NCI-H69 (cell line): ENCODE measurements around the gene EFTUD2.

Experiments used
- DNase-seq: peaks from one replicate; lab custom pipeline; 2025; lab: John Stamatoyannopoulos, UW

The EFTUD2 gene

GRCh38 chr17:44910231-44911106 is 11.2 kb upstream of the EFTUD2 start:
- no peak for DNase-seq

DNA sequence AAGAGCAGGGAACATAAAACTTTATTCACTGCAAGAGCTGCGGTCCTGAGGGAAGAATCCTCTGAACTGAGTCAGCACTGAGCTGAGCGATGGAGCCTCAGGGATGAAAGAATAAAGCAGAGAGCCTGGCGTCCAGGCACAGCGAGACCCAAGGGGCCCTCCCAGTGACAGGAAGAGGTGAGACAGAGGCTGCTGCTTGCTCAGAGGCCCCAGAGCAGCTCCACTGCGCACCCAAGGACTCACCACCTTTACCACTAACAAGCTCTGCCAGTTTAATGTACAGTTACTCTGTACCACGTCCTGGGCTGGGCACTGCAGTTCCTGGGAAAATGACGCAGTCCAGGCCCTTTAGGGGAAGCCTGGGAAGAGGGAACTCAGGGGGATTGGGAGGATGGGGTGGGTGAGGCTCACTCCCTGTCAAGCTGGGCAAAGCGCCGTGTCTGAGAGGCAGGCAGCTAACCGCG is 10.5 kb upstream of the EFTUD2 start:
- DNase-seq, result no peak

DNA sequence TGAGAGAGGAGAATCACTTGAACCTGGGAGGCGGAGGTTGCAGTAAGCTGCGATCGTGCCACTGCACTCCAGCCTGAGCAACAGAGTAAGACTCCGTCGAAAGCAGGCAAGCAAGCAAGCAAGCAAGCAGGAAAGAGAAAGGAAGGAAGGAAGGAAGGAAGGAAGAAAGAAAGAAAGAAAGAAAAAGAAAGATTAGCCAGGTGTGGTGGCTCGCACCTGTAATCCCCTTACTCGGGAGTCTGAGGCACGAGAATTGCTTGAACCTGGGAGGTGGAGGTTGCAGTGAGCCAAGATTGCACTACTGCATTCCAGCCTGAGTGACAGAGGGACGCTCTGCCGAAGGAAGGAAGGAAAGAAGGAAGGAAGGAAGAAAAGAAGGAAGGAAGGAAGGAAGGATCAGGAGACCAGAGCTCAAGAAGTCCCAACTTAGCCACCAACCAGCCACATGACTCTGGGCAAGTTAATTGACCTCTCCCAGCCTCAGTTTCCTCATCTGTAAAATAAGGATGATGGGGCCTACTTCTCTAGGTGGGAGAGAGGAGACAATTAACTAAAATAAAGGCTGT is 9.6 kb upstream of the EFTUD2 start:
- DNase-seq, result no peak

GRCh38 chr17:44907729-44908470 is 8.7 kb upstream of the EFTUD2 start:
- DNase-seq, result peak; percentile 28

GRCh38 chr17:44906763-44907728 is 7.8 kb upstream of the EFTUD2 start:
- no peak for DNase-seq

DNA sequence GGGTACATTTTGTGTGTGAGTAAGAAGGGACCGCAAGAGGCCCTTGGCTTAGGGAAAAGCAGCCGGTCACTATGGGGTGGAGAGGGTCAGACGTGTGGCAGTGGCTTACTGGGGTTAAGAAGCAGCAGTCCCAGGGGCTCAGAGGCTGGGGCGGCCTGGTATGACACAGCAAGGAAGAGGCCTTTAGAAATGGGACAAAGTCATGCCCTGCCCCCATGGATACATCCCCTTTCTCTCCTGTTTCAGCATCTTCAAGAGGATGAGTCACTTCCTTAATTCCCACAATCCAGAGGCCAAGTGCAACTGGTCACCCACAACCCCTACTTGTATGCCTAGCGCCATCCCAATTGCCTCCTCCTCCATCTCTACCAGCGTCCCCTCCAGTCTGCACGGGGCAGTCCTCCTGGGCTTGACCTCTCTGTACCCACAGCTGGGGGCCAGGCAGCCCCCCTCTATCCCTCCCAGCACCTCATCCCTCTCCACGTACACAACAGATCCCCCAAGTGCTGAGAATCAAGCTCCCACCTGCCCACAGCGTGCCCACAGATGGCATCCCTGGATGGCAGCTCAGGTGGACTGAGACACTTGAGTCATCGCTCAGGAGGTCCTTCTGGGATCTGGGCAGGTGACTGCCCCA is 6.9 kb upstream of the EFTUD2 start:
- no peak for DNase-seq

DNA sequence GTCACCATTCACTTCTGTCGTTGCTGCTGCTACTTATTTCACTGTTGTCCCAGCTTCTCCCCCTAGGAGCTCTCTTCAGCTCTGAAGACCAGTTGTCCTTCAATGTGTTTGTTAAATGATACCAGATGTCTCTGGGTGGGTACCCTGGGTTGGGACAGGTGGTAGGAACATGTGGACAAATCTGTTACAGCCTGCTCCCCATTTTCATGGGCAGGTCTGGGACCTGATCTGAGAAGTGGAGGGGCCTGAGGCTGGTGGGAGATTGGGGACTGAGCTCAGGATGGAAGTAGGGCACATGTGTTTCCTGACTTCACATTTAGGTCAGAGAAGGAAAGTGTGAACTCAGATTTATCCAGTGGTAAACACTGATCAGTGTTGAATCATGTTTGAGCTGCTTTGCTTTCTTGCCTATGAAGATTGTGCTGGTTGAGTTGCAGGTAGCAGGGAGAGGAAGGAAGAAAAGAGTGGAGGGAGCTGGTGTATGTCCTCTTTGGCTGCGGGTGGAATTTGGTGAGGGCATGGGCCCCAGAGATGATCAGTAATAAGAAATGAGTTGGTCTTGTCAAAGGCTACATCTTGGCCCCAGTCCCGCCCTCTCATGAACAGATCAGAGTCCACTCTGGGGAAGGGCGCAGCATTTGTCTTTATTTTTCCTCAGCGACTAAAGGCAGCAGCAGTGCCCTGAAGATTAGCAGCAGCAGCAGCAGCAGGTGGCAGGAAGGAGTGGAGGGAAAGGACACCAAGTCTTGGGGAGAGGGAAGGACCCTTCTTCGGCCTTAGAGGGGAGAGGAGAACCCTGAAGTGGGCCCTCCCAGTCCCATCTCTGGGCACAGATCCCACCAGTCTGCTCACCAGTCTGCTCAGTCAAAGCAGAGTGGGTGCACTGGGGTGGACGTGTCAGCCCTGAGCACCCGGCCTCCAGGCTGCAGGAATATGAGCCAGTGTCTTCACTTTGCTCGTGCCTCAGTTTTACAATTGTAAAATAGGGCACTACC is 6.1 kb upstream of the EFTUD2 start:
- DNase-seq, result no peak

GRCh38 chr17:44904001-44904984 is 5.0 kb upstream of the EFTUD2 start:
- no peak for DNase-seq

DNA sequence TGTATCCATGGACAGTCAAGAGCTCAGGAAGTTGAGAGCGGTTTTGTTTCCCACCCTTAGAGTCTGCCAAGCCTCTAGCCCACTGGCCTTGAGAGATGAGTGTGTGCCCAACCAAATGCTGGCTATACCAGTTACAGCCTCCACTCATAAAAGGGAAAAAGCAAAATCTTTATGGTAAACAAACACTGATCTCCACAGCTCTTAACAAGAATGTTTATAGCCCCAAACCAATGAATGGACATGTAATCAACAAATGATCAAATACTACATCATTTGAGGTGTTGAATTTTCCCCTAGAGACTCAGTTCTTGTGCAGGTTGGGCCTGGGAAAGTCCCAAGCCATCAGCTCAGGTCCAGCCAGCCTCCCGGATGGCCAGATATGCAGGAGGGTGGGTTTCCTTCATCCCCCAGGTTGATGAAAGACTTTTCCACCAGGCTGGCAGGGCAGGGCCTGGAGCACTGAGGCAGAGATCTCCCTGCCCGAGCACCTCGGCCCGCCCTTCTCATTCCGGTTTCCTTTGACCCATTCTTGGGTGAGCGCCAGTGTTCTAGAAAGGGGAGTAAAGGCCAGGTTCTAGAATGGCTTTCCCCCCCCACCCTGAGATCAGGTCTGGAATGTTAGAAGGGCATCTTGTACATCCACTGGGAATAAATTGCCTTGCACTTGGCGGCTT is 3.9 kb upstream of the EFTUD2 start:
- DNase-seq, result no peak

- DNase-seq, result no peak
Measured at GRCh38 chr17:44902135-44902760, 3.0 kb upstream of the EFTUD2 start.

DNA sequence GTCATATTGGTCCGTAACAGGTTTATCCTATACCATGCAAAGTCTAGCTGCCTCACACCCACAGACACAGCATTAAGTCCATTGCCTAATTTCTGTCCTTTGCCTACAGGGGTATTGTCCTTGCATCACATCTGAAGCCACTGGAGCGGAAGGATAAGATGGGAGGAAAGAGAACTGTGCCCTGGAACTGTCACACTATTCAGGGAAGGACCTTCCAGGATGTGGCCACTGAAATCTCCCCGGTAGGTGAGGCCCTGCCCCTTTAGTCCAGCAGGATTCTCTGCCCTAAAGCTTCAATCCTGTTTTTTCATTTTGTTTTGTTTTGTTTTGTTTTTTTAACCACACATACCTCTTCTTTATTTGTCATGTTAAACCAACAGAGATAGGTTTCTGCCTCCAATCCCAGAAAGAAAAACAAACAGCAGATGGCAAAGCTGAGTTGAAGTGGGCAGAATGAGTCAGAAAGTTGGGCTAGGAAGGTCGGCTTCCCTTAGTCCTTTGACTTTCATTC is 2.2 kb upstream of the EFTUD2 start:
- DNase-seq, result peak; percentile 19

- peak; percentile 79 for DNase-seq
Measured at GRCh38 chr17:44900894-44901293, 1.6 kb upstream of the EFTUD2 start.

DNA sequence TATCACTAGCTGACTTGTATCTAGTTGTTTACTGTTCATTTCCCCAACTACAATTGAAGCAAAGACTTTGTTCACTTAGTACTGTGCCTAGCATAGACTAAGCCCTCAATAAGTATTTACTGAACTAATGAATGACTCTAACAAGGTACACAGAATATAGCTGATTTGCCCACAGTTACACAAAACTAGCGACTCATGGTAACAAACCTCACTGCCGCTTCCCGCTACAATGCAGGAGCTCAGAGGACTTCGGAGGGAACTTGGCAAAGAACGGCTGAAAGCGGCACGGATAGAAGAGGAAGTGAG is 524 bp downstream of the EFTUD2 start:
- no peak for DNase-seq

DNA sequence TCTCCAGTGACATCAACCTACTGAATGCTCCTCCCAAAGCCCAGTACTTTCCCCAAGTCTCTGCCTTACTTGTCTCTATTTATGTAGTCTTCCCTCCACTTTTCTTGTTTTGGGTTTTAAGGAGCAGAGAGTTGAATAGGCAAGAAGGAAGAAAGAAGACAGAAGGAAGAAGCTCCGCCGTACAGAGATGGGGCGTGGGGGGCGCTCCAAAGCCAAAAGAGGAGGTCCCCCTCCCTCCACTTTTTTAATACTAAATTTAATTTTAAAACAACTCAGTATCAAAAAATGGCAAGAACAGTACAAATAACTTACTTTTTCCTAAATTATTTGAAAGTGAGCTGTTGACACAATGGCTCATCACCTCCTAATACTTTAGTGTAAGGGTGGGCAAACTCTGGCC is 4.6 kb downstream of the EFTUD2 start:
- DNase-seq, result no peak

DNA sequence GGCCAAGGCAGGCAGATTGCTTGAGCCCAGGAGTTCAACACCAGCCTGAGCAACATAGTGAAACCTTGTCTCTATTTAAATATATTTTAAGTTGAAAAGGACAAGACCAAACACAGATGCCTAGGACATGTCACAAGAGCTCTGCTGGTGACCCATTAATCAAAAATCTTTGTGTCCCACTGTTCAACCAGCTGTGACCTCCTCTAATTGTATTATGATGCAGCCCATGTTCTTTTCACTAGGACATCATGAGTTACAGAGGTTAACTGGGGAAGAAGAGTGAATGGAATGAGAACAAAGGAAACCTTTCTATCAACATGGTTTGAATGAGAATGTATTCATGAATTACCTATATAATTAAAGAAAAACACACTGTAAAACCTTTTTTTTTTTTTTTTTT is 7.0 kb downstream of the EFTUD2 start:
- DNase-seq, result peak; percentile 98

- no peak for DNase-seq
Measured at GRCh38 chr17:44889003-44889402, 10.2 kb downstream of the EFTUD2 start.
